CD4-positive, alpha-beta T cell treated with Interleukin-15 for 4 hours (primary cell): ENCODE results near the gene GLI2.

Experiments used
- DNase-seq: peaks from one replicate; pipeline ENCODE4 v3.0.0-alpha.2; 2020; ENCODE audit warnings: low spot score

GLI2 gene

GRCh38 chr2:120735746-120736170 lies at the start of gene GLI2:
TSS of gene GLI2 (plus strand) at chr2:120735868. CDS start at chr2:120797321, 61,453 bp downstream.
- no peak for DNase-seq

DNA sequence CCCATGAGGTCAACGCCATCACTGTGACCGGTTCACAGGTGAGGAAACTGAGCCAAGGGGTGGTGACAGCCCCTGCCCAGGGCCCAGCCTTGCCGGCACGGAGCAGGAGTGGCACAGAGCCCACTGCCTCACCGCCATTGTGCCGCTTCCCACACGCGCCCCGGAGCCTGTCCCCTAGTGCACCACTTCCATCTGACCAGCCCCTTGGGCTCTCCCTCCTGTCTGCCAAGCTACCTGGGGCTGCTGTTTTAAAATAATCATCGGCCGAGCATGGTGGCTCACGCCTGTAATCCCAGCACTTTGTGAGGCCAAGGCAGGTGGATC lies 49.7 kb upstream of the GLI2 start:
- no peak for DNase-seq

- no peak for DNase-seq
These were observed 49.0 kb upstream of the GLI2 start for GRCh38 chr2:120686511-120687168.

DNA sequence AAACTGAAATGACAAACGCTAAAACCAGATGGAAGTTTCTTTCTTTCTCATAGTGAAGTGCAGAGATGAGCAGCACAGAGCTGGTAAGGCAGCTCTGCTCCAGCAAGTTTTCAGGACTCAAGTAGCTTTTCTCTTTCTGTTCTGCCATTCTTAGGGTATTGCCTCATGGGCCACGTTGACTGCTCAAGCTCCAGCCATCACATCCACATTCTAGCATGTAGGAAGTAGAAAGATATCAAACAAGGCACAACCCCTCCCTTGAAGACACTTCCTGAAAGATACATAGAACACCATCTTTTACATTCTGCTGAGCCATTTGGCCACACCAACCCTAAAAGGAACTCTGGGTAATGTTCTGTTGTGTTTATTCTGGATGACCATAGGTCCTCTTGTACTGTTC lies 48.5 kb upstream of the GLI2 start:
- no peak for DNase-seq

DNA sequence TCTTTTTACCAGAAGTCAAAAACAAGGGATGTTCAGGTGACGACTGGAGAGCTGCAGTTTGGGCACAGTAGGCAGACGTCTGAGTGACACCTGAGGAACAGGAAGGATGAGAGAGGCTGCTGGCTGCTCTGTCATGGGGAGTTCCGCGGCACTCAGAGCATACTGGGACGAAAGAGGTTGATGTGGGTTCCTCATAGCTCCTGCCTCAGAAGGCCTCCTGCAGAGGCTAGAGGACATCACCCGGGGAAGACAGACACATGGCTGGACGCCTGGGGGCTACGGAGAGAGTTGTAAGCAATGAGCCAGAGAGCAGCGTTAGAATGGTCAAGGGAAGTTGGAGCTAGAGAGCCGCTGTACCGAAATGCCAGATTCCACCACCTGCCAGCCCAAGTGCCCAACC lies 45.1 kb upstream of the GLI2 start:
- no peak for DNase-seq

DNA sequence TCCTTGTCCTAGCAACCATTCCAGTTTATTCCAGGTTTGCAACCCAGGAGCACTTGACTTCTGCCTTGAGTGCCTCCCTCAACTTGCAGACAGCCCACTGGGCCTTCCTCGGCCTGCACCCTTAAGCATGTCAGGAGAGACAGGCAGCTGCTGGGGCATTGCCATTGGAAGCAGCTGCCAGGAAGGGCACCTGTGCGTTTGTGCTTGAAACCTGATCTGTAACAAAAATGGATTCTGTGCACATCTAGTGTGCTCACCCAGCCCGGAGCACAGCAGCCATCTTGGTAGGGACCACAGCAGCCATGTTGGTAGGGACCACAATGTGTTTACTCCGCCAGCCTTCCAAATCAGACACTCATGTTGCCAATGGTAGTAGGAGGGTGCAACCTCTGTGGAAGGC lies 44.3 kb upstream of the GLI2 start:
- DNase-seq: no peak

DNA sequence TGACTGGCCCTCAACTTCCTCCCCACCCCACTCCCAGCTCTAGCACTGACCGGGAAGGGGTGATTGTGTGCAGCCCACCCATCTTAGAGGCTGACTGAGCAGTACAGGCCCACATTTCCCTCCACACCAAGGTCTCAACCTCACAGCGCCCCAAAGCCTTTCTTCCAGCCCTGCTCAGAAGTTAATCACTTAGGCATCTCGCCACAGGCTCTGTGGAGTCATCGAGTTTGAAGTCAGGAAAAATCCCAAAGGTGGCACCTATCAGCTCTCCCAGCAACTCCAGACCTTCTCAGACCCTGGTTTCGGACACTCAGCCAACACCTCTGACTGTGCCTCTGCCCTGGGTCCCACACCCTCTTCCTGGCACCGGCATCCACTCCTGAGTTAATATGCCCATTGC lies 43.0 kb upstream of the GLI2 start:
- DNase-seq: no peak

- no peak for DNase-seq
These were observed 42.5 kb upstream of the GLI2 start for GRCh38 chr2:120693121-120693520.

DNA sequence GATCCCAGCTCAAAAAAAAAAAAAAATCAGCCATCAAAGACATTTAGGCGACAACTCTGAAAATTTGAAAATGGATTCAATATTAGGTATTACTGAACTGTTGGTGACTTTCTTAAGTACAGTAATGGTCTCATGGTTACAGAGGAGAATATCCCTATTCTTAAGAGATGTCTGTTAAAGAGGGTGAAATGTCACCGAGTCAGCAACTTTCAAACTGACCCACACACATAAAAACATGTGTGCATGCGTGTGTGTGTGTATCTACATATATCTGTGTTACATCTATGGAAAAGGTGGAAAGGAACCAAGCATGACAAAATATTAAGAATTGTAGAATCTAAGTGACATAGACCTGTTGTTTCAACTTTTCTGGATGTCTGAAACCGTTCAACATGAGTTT lies 41.6 kb upstream of the GLI2 start:
- DNase-seq: no peak

DNA sequence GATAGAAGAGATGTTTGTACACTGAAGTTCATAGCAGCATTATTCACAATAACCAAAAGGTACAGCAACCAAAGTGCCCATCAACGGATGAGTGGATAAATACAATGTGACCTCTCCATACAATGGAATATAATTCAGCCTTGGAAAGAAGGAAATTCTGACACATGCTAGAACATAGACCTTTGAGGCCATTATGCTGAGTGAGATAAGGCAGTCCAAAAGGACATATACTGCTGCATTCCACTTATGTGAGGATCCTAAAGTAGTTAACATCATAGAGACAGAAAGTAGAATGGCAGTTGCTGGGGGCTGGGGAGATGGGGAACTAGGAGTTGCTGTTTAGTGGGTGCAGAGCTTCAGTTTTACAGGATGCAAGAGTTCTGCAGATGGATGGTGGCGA lies 38.2 kb upstream of the GLI2 start:
- no peak for DNase-seq

DNA sequence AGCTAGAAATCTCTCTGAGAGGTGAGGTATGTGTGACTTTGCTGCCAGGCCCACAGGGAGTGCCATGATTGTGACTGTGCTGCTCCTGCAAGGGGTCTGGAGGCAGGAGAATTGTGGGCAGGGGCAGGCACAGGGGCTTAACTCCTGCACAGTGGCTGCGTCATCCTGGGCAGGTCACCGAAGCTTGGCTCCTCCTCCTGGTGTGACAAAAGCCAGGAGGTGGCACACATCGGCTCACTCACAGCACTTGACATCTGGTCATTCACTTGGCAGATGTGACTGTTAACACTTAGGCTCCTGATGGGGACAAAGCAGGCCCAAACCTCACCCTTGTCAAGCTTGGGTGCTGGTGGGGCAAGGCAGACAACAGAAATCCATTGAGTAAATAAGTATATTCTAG lies 36.4 kb upstream of the GLI2 start:
- no peak for DNase-seq

DNA sequence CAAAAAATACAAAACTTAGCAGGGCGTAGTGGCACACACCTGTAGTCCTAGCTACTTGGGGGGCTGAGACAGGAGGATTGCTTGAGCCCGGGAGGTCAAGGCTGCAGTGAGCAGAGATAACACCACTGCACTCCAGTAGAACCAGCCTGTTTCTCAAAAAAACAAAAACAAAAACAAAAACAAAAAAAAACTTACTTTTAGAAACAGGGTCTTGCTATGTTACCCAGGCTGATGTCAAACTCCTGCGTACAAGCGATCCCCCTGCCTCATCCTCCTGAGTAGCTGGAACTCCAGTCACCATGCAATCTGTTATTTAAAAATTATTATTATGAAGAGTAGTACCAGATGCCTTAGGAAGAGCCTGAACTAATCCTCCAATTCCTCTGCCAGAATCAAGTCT lies 35.0 kb upstream of the GLI2 start:
- no peak for DNase-seq

GRCh38 chr2:120701096-120701495 lies 34.6 kb upstream of the GLI2 start:
- DNase-seq: no peak

DNA sequence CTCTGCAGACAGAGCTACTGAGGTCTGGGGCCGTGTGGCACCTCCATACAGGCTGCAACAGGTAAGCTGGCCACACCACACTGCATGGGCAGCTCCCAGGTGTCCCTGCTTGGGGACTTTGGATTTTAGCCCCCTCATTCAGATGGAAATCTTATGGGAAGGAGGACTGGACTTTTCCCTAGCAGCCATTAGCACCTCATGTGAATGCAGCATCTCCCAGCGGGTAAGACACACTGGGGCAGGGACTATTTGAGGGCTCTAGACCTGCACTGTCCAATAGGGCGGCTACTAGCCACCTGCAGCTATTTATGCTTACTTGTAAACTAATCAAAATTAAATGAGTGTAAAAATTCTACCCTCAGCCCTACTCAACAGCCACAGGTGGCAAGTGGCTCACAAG lies 34.2 kb upstream of the GLI2 start:
- DNase-seq: no peak

- no peak for DNase-seq
These were observed 33.6 kb upstream of the GLI2 start for GRCh38 chr2:120702061-120702460.

DNA sequence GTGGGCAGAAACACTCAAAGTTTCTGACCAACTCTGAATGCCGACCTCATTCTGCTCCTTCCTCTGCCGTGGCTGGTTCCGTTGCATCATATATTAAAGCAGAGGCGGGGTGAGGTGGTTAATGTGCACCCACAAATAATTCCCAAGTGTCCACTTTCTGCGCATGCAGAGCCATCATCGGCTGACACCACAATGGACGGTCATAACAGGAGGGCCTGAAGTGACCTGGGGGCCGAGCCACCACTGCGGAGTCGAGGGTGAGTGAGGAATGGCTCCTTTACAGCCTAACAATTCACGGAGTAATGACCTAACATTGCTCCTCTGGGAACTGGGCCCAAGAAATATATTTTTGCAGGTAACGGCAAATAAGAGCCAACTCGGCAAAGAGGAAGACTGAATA lies 32.9 kb upstream of the GLI2 start:
- no peak for DNase-seq

DNA sequence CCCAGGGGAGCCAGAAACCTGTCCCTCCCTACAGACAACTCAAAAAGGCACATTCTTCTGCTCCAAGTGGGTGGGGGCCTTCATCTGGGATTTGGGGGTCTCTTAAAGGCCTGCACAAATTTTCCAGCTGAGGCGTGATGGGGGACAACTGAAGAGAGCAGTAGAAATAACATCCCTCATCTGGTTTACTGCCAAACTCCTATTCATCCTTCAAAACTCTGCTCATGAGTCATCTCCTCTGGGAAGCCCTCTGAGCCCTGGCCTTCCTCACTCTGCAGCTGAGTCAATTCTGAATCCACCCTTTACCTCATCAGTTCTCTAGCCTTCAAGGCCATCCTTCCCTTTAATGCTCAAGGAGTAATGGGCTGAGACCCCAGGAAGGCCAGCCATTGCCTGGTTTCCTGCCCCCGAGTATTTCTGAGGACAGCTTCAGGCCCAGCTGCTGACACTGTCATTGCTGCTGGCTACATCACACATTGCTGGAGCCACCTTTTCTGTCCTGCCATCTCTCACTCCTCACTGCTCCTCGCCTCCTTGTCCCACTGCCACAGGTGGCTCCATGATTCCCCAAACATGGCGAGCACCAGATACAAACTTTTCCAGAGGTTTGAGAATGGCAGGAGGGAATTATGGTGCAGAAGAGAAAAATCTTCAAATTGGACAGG lies 32.2 kb upstream of the GLI2 start:
- no peak for DNase-seq

GRCh38 chr2:120704696-120705095 lies 31.0 kb upstream of the GLI2 start:
- DNase-seq: no peak

DNA sequence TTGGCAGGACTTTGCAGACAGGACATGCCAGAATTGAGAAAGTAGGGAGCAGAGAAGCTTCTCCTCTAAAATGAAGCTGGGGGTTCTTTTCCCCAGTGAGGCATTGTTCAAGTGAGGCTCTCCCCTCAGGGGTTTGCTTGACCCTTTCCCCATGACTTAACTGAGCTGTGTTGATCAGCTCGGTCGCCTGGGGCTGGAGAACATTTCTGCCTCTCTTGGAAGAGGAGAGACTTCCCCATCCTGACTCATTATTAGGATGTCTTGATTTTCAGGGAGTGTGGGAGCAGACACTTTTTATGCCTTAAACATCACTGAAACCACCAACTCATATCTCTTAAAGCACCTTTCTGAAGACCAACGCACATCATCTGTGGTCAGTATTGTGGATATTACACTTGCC lies 27.9 kb upstream of the GLI2 start:
- no peak for DNase-seq

DNA sequence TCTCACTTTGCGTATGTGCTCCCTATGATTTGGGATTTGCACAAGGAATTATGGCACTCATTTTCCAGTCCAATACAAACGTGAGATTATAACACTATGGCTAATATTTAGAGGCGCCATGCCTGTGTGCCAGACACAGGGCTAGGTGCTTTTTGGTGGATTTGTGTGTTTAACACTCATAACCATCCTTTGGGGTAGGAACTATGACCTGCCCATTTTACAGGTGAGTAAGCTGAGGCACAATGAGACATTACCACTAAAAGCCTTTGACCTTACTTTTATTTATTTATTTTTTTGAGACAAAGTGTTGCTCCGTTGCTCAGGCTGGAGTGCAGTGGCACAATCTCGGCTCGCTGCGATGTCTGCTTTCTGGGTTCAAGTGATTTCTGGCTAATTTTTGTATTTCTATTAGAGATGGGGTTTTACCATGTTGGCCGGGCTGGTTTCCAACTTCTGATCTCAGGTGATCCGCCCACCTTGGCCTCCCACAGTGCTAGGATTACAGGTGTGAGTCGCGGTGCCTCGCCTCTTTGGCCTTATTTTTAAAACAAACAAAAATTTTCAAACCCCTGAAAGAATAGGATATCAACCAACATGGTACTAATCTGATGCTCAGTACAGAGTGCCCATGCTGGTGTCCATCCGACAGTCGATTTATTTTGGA lies 26.6 kb upstream of the GLI2 start:
- no peak for DNase-seq

DNA sequence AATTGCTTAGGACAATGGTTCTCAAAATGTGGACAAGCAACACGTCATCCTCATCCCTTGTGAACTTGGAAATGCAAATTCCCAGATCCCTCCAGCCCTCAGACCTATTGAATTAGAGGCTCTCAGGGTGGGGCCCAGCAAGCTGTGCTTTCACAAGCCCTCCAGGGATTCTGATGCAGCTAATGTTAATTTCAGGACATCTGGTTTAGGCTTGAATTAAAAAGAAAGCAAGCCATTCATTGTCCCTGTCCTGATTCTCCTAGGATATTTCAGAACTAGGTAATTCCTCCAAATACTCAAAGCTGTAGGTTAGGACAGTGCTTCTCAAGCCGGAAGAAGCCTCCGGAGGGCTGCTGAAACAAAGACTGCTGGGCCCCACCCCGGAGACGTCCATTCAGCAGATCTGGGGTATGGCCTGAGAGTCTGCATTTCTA lies 26.0 kb upstream of the GLI2 start:
- no peak for DNase-seq

DNA sequence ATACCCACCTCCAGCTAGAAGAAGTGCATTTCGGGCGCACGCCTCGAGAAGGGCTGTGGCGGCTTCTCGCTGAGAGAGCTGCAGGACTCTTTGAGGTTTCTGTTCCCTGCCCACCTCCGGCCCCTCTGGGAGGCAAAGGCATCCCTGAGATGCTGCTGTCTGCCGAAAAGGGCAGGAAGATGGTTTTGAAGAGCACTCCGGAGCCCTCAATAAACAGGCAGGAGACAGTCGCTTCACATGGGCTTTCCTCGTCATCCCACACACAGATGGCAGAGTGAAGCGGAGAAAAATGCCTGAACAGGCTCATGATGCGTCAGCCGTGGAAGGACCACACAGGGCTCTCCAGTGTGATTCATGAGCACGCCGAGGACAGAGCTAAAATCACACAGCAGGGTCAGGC lies 25.4 kb upstream of the GLI2 start:
- DNase-seq: no peak

GRCh38 chr2:120711694-120712093 lies 24.0 kb upstream of the GLI2 start:
- no peak for DNase-seq

DNA sequence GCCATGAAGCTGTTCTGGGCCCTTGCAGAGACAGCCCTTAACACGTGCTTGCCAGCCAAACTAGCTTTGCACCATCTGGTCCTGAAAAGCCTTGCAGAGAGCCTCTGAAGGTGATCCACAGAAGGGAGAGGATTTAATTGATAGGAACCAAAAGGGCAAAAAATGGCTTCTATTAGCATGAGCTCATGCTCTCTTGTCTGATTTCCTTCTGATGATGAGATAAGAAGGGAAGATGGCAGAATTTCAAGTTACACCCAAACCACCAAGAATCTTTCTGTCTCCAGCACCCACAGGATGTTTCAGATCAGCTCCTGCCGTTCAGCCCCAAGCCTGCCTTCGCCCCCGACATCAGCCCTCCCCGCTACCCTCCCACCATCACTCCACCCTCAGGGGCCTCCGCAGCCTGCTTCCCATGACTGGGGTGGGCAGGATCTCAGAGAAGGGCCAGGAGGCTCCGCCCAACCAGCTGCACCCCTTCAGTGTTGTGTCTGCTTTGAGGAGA lies 23.4 kb upstream of the GLI2 start:
- DNase-seq: no peak
